Measurements from ENCODE around the gene BARX1. TPM values are rescaled to one million over a fixed set of nuclear protein-coding genes. Genes with fewer than 3 reads are reported as not detected.

The BARX1 gene
- total and polyA plus RNA-seq, 9 of the 15 experiments (the other 6 are each of a cell fraction or from before 2014, with no cell fraction given) = 0.11 to 0.14 TPM; not detected in 7

GRCh38 chr9:93994545-93994944 is 39.4 kb upstream of the BARX1 start:
- Histone ChIP-seq H3K79me2 (ENCODE audit: control insufficient read depth, insufficient read depth, low read length) (no peaks in the 10 kb centered on the region), H3K27me3 (ENCODE audit: control insufficient read depth in 2 of 2, insufficient read depth in 2 of 2, low read length in 2 of 2) (no peaks in the 10 kb centered on the region), H3K4me3 (no peak overlapping the region), H3K4me2 (ENCODE audit: insufficient read depth, low read length) (no peak overlapping the region), H3K9ac (ENCODE audit: insufficient read depth in 1 of 2, low read depth in 2 of 2, low read length in 2 of 2) (no peak overlapping the region), H3K4me1 (replicated peaks in 1 of 2; ENCODE audit: control insufficient read depth in 2 of 2, insufficient read depth in 2 of 2, low read length in 2 of 2) (no peaks in the 10 kb centered on the region), H3K36me3 (ENCODE audit: control insufficient read depth, insufficient read depth, low read length) (no peaks in the 10 kb centered on the region), H3K27ac (ENCODE audit: extremely low read depth, low read depth, low read length) (no peak overlapping the region), H2AFZ (ENCODE audit: low read depth, low read length) (no peak overlapping the region), H3K9me3 (replicated peaks; ENCODE audit: control insufficient read depth, insufficient read depth, low read depth, low read length) (no peaks in the 10 kb centered on the region), H4K20me1 (replicated peaks; ENCODE audit: control insufficient read depth, insufficient read depth, low read length) (no peaks in the 10 kb centered on the region), H3K9me1 (ENCODE audit: control insufficient read depth, insufficient read depth, low read length) (no peaks in the 10 kb centered on the region)
- FAIRE-seq = no peak
- TF ChIP-seq NEUROD1 (IDR thresholded peaks at IDR 0.05; ENCODE audit: borderline replicate concordance, low read depth, low read length, partially characterized antibody) = no peak
- no peak for TF ChIP-seq HMGXB4 (CRISPR knock-in tag; IDR thresholded peaks at IDR 0.05)
- no peak for TF ChIP-seq ZMIZ1 (IDR thresholded peaks at IDR 0.05; ENCODE audit: low read depth in 2 of 2, low read length in 2 of 2)
- no peak for TF ChIP-seq TCFL5 (CRISPR knock-in tag; conservative IDR thresholded peaks at IDR 0.05)
- no peak for TF ChIP-seq TAF15 (IDR thresholded peaks at IDR 0.05; ENCODE audit: low read depth, low read length)
- no peak for TF ChIP-seq GABPA (tag; conservative IDR thresholded peaks at IDR 0.05; ENCODE audit: low read depth)
- TF ChIP-seq, protein P1, sequence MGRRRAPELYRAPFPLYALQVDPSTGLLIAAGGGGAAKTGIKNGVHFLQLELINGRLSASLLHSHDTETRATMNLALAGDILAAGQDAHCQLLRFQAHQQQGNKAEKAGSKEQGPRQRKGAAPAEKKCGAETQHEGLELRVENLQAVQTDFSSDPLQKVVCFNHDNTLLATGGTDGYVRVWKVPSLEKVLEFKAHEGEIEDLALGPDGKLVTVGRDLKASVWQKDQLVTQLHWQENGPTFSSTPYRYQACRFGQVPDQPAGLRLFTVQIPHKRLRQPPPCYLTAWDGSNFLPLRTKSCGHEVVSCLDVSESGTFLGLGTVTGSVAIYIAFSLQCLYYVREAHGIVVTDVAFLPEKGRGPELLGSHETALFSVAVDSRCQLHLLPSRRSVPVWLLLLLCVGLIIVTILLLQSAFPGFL (CRISPR knock-in tag; IDR thresholded peaks at IDR 0.05) = no peak
- TF ChIP-seq, protein P2, sequence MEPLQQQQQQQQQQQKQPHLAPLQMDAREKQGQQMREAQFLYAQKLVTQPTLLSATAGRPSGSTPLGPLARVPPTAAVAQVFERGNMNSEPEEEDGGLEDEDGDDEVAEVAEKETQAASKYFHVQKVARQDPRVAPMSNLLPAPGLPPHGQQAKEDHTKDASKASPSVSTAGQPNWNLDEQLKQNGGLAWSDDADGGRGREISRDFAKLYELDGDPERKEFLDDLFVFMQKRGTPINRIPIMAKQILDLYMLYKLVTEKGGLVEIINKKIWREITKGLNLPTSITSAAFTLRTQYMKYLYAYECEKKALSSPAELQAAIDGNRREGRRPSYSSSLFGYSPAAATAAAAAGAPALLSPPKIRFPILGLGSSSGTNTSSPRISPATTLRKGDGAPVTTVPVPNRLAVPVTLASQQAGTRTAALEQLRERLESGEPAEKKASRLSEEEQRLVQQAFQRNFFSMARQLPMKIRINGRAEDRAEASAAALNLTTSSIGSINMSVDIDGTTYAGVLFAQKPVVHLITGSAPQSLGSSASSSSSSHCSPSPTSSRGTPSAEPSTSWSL (CRISPR knock-in tag; IDR thresholded peaks at IDR 0.05; ENCODE audit: borderline replicate concordance) = no peak
- no peak for TF ChIP-seq ZNF830 (CRISPR knock-in tag; IDR thresholded peaks at IDR 0.05)
- TF ChIP-seq, protein P3, sequence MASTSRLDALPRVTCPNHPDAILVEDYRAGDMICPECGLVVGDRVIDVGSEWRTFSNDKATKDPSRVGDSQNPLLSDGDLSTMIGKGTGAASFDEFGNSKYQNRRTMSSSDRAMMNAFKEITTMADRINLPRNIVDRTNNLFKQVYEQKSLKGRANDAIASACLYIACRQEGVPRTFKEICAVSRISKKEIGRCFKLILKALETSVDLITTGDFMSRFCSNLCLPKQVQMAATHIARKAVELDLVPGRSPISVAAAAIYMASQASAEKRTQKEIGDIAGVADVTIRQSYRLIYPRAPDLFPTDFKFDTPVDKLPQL (IDR thresholded peaks at IDR 0.05; ENCODE audit: extremely low read depth, insufficient read length) = no peak
- TF ChIP-seq ZNF507 (tag; conservative IDR thresholded peaks at IDR 0.05) = no peak
- BruUV-seq (replicated peaks) = no TSS peak
- CTCF ChIA-PET (ENCODE audit: low intra/inter-chr PET ratio) = no interaction called here
- WGBS (ENCODE audit: insufficient coverage, low coverage, missing lambda C conversion rate) = 0% methylated on average over 1 of the region's 1 CpG
- no peak for ATAC-seq
- POLR2A ChIA-PET = no interaction called here
- in situ Hi-C loops (cut with MboI) (no loop called here), intact Hi-C loops (cut with micrococcal nuclease) (no loop called here)
- DNase-seq (ENCODE audit: extremely low read depth in 1 of 4, low spot score in 3 of 4) = no peak
